ENCODE data around the gene NKTR. TPM values are rescaled to one million over a fixed set of nuclear protein-coding genes. Genes with fewer than 3 reads are reported as not detected.

The NKTR gene
- total RNA-seq, 1 experiment from 2014 or later: 79.8 TPM

DNA sequence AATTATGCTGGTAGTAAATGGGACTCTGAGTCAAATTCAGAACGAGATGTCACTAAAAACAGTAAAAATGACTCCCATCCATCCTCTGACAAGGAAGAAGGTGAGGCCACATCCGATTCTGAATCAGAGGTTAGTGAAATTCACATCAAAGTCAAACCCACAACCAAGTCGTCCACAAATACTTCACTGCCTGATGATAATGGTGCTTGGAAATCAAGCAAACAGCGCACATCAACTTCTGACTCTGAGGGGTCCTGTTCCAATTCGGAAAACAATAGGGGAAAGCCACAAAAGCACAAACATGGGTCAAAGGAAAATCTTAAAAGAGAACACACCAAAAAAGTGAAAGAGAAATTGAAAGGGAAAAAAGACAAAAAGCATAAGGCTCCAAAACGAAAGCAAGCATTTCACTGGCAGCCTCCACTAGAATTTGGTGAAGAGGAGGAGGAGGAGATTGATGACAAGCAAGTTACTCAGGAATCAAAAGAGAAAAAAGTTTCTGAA, 37.9 kb downstream of the NKTR start:
- Histone ChIP-seq H2BK12ac (ENCODE audit: insufficient read length, low read depth, low read length) (no peak overlapping the region), H3K18ac (ENCODE audit: insufficient read length, low read depth, low read length) (no peak overlapping the region), H2AK5ac (ENCODE audit: insufficient read length, low read length) (no peak overlapping the region), H3K23ac (ENCODE audit: insufficient read length, low read depth, low read length) (no peak overlapping the region), H4K5ac (ENCODE audit: insufficient read length, low read depth, low read length) (no peak overlapping the region), H3K4ac (ENCODE audit: low read depth, low read length) (no peak overlapping the region), H3K14ac (ENCODE audit: insufficient read depth, low read length) (no peak overlapping the region), H3K27me3 (ENCODE audit: insufficient read depth, low read length) (no peaks in the 10 kb centered on the region), H3K4me2 (ENCODE audit: insufficient read depth, insufficient read length, low read length) (no peak overlapping the region), H3K56ac (ENCODE audit: insufficient read length, low read depth, low read length) (no peak overlapping the region), H4K20me1 (ENCODE audit: control insufficient read depth, insufficient read depth, insufficient read length) (no peaks in the 10 kb centered on the region), H3K23me2 (ENCODE audit: insufficient read length, low read depth, low read length, poor library complexity, severe bottlenecking) (no peaks in the 10 kb centered on the region), H2AFZ (ENCODE audit: low read length) (no peak overlapping the region), H4K8ac (replicated peaks; ENCODE audit: insufficient read length, low read depth, low read length) (no peak overlapping the region), H2BK15ac (ENCODE audit: low read depth, low read length) (no peak overlapping the region), H4K91ac (ENCODE audit: insufficient read length, low read depth, low read length) (no peak overlapping the region), H3K79me2 (ENCODE audit: insufficient read depth, low read length) (no peaks in the 10 kb centered on the region), H3K79me1 (ENCODE audit: insufficient read depth, low read depth, low read length, poor library complexity, severe bottlenecking) (peaks cover 9% of the 10 kb centered on the region), H2BK5ac (ENCODE audit: insufficient read length, low read length) (no peak overlapping the region), H2BK120ac (ENCODE audit: low read depth, low read length, poor library complexity, severe bottlenecking) (no peak overlapping the region), H3K4me1 (ENCODE audit: insufficient read depth, low read length) (no peaks in the 10 kb centered on the region), H3T11ph (ENCODE audit: low read length) (no peak overlapping the region), H3K9ac (ENCODE audit: extremely low read depth, insufficient read length, low read length) (no peak overlapping the region), H2BK20ac (ENCODE audit: low read depth, low read length, poor library complexity, severe bottlenecking) (no peak overlapping the region), H3K9me3 (ENCODE audit: control insufficient read depth, low read depth, low read length) (no peaks in the 10 kb centered on the region), H3K27ac (ENCODE audit: insufficient read length, low read depth, low read length) (no peak overlapping the region)
- TF ChIP-seq, protein P1, sequence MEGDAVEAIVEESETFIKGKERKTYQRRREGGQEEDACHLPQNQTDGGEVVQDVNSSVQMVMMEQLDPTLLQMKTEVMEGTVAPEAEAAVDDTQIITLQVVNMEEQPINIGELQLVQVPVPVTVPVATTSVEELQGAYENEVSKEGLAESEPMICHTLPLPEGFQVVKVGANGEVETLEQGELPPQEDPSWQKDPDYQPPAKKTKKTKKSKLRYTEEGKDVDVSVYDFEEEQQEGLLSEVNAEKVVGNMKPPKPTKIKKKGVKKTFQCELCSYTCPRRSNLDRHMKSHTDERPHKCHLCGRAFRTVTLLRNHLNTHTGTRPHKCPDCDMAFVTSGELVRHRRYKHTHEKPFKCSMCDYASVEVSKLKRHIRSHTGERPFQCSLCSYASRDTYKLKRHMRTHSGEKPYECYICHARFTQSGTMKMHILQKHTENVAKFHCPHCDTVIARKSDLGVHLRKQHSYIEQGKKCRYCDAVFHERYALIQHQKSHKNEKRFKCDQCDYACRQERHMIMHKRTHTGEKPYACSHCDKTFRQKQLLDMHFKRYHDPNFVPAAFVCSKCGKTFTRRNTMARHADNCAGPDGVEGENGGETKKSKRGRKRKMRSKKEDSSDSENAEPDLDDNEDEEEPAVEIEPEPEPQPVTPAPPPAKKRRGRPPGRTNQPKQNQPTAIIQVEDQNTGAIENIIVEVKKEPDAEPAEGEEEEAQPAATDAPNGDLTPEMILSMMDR (conservative IDR thresholded peaks at IDR 0.05): no peak
- no peak overlapping the region for H3K27ac Mint-ChIP-seq
- H3K9me3 Mint-ChIP-seq: no peaks in the 10 kb centered on the region
- peaks cover 36 to 52% (median 50%) of the 10 kb centered on the region in 3 experiments; a peak in 6 of 7 replicates for H3K36me3 Mint-ChIP-seq (ENCODE audit: insufficient read depth in 1 of 3, low read depth in 3 of 3)
- no peak overlapping the region for H3K4me3 Mint-ChIP-seq
- no peaks in the 10 kb centered on the region for H3K4me1 Mint-ChIP-seq
- no CpG with 5 or more reads among the region's 6 CpGs for WGBS (ENCODE audit: extremely low coverage, insufficient read length, low lambda C conversion rate)
- H3K27me3 Mint-ChIP-seq (ENCODE audit: low read depth): no peaks in the 10 kb centered on the region
- no peak for DNase-seq

Data from H9 (cell line).